Astrocyte of the hippocampus (primary cell): ENCODE results near the gene CAD.
A peak's percentile ranks its signal among the peaks of the same experiment; 100 is the strongest.

Experiments used
- DNase-seq: peaks from one replicate; pipeline ENCODE4 v3.0.0; 2011; ENCODE audit warnings: low read depth, low spot score

The CAD gene

GRCh38 chr2:27198627-27199026, 18.5 kb upstream of the CAD start:
- no peak for DNase-seq

GRCh38 chr2:27199241-27199640, 17.9 kb upstream of the CAD start:
- DNase-seq: no peak

GRCh38 chr2:27201675-27202074, 15.5 kb upstream of the CAD start:
- DNase-seq: no peak

- DNase-seq: peak; percentile 48
Measured at GRCh38 chr2:27202854-27203253, 14.3 kb upstream of the CAD start.

GRCh38 chr2:27203741-27204140, 13.4 kb upstream of the CAD start:
- DNase-seq: no peak

- no peak for DNase-seq
Measured at GRCh38 chr2:27204566-27204965, 12.6 kb upstream of the CAD start.

GRCh38 chr2:27205206-27205605, 12.0 kb upstream of the CAD start:
- DNase-seq: no peak

GRCh38 chr2:27206346-27206745, 10.8 kb upstream of the CAD start:
- no peak for DNase-seq

- no peak for DNase-seq
Measured at GRCh38 chr2:27208486-27209050, 8.6 kb upstream of the CAD start.

GRCh38 chr2:27209621-27210401, 7.4 kb upstream of the CAD start:
- DNase-seq: no peak

- DNase-seq: no peak
Measured at GRCh38 chr2:27211241-27211942, 5.8 kb upstream of the CAD start.

- DNase-seq: peak; percentile 96
Measured at GRCh38 chr2:27211943-27212625, 5.1 kb upstream of the CAD start, which contains the start of the genes ATRAID and SLC5A6. TSS of gene ATRAID (plus strand) at chr2:27212041. CDS start at chr2:27212369, 328 bp downstream. TSS of gene SLC5A6 (minus strand) at chr2:27212268. CDS start at chr2:27207650, 4,618 bp downstream.

- peak; percentile 72 for DNase-seq
Measured at GRCh38 chr2:27212626-27213471, 4.3 kb upstream of the CAD start.

GRCh38 chr2:27214941-27215340, 2.2 kb upstream of the CAD start:
- no peak for DNase-seq

- no peak for DNase-seq
Measured at GRCh38 chr2:27216416-27217137, 592 bp upstream of the CAD start.

- no peak for DNase-seq
Measured at GRCh38 chr2:27218614-27219013, 1.4 kb downstream of the CAD start.

- no peak for DNase-seq
Measured at GRCh38 chr2:27219091-27219490, 1.9 kb downstream of the CAD start.

GRCh38 chr2:27220091-27220490, 2.9 kb downstream of the CAD start:
- no peak for DNase-seq

- DNase-seq: no peak
Measured at GRCh38 chr2:27221166-27221565, 4.0 kb downstream of the CAD start.

- DNase-seq: no peak
Measured at GRCh38 chr2:27222407-27222806, 5.2 kb downstream of the CAD start.
